Kidney epithelial cell (primary cell): ENCODE results near the gene MIOS. TPM values are rescaled to one million over a fixed set of nuclear protein-coding genes. Genes with fewer than 3 reads are reported as not detected.

ENCODE experiments used
- DNase-seq: peaks from one replicate; pipeline ENCODE4 v3.0.0-alpha.2; 2010; ENCODE audit warnings: low read depth
- H3K27me3 ChIP-seq: 2 replicates; pipeline ENCODE4 v1.6.0; 2011; ENCODE audit warnings: low read length; ENCODE audit not compliant: control insufficient read depth, insufficient read depth
- H3K36me3 ChIP-seq: 2 replicates; pipeline ENCODE4 v1.5.1; 2011; ENCODE audit warnings: low read length; ENCODE audit not compliant: control insufficient read depth, insufficient read depth
- H3K4me3 ChIP-seq: 2 replicates; pipeline ENCODE4 v1.5.1; 2011; ENCODE audit warnings: low read depth, mild to moderate bottlenecking, control low read depth, low read length
- CTCF ChIP-seq: IDR thresholded peaks from 2 replicates; pipeline ENCODE4 v1.5.1; 2011; ENCODE audit warnings: mild to moderate bottlenecking, moderate library complexity, low read length, control low read depth, inconsistent platforms; ENCODE audit not compliant: insufficient read depth, poor library complexity, severe bottlenecking
- total RNA-seq: library from RNA; depleted of rRNA; stranded (reverse); fragments of >200 nt; gene quantifications from 2 replicates; pipeline ENCODE4 v1.2.3, GENCODE V29; 2015

Gene MIOS
- total RNA-seq, 1 donor from 2014 or later, result 41.9 TPM

GRCh38 chr7:7581531-7582179 is 15.0 kb downstream of the MIOS start:
- H3K4me3 ChIP-seq, result no peak overlapping the region
- TF ChIP-seq CTCF, result no peak
- H3K27me3 ChIP-seq, result no peaks in the 10 kb centered on the region
- no peaks in the 10 kb centered on the region for H3K36me3 ChIP-seq
- no peak for DNase-seq

GRCh38 chr7:7582596-7582995 is 15.9 kb downstream of the MIOS start:
- Histone ChIP-seq H3K36me3 (no peaks in the 10 kb centered on the region), H3K4me3 (no peak overlapping the region), H3K27me3 (no peaks in the 10 kb centered on the region)
- TF ChIP-seq CTCF, result no peak
- DNase-seq, result no peak

- Histone ChIP-seq H3K4me3 (no peak overlapping the region), H3K36me3 (no peaks in the 10 kb centered on the region), H3K27me3 (no peaks in the 10 kb centered on the region)
- no peak for TF ChIP-seq CTCF
- no peak for DNase-seq
These were observed 17.0 kb downstream of the MIOS start for GRCh38 chr7:7583731-7584130.

- Histone ChIP-seq H3K27me3 (no peaks in the 10 kb centered on the region), H3K36me3 (no peaks in the 10 kb centered on the region), H3K4me3 (no peak overlapping the region)
- no peak for DNase-seq
- TF ChIP-seq CTCF, result no peak
These were observed 18.0 kb downstream of the MIOS start for GRCh38 chr7:7584653-7585052.

GRCh38 chr7:7585241-7585928 is 18.7 kb downstream of the MIOS start:
- no peaks in the 10 kb centered on the region for H3K27me3 ChIP-seq
- no peak for TF ChIP-seq CTCF
- H3K4me3 ChIP-seq, result no peak overlapping the region
- no peak for DNase-seq
- no peaks in the 10 kb centered on the region for H3K36me3 ChIP-seq
